HG02884 (cell line): ENCODE data around the gene TENT4A.
A peak's percentile ranks its signal among the peaks of the same experiment; 100 is the strongest.

Experiments used
- ATAC-seq: cut with Tn5 transposase; IDR thresholded peaks from one replicate; pipeline ENCODE4 v1.9.1; 2021; ENCODE audit warnings: mild to moderate bottlenecking, moderate library complexity; ENCODE audit not compliant: unreplicated experiment

The TENT4A gene

GRCh38 chr5:6749026-6749716 lies 35.9 kb downstream of the TENT4A start:
- no peak for ATAC-seq

DNA sequence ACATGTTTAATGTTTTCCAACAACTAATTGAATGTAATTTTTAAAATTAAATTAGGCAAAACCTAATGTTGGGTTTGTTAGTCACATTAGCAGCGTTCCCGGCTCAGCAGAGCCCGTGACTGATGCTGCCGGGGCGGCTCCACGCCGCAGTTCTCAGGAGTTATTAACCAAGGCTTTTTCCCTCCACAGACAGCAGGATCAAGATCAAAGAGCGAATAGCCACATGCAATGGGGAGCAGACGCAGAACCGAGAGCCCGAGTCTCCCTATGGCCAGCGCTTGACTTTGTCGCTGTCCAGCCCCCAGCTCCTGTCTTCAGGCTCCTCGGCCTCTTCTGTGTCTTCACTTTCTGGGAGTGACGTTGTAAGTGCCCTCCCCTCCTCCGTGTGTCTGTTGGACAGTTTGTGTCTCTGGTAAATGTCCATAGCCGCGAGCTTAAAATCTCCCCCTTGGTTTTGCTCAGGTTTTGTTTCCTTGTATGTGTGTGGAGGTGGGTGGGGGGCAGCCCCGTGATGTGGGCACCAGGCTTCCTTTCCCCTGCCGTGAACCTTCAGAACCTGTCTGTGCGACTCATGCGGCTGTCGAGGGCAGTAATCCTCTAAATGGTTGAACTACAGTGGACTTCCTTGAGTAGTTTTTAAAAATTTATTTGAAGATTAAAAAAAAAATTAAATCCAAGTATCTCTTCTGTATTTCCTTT lies 37.1 kb downstream of the TENT4A start:
- ATAC-seq, result no peak

GRCh38 chr5:6750951-6751685 lies 37.9 kb downstream of the TENT4A start:
- ATAC-seq, result no peak

DNA sequence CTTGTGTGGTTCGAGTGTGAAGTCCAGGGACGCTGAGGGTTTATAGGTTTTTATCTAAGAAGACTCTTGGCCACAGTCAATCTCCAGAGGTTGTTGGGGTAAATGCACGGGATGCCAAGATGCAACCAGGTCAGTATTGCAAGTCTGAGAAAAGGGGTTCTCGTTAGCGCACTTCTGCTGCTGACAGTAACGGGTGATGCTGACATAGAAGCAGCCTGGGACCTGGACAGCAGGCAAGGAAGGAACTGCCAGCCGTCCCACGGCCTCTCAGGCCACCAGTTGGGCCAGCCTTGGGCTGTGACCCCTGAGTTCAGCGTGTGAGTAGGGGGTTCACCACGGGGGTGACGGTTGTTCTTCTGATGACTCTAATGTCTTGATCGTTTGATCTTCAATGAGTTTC lies 39.0 kb downstream of the TENT4A start:
- ATAC-seq, result no peak

- ATAC-seq, result no peak
Observed at GRCh38 chr5:6752782-6753181, 39.5 kb downstream of the TENT4A start.

DNA sequence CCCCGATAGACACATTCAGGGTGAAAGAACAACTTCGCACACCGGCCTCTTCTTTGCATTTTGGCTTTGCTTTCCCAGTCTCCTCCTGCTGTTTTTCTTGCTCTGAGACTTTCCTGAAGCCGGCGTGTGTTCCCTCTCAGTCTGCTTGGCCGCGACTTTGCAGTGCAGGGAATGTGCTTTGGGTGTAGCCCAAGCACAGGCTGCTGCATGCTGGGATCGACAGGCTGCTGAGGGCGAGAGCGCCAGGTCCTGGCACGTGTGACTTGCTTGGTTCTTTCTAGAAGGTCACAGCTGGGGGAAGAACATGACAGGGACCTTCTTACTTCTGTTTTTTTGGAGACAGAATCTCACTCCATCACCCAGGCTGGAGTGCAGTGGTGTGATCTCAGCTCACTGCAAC lies 40.6 kb downstream of the TENT4A start:
- ATAC-seq, result no peak

DNA sequence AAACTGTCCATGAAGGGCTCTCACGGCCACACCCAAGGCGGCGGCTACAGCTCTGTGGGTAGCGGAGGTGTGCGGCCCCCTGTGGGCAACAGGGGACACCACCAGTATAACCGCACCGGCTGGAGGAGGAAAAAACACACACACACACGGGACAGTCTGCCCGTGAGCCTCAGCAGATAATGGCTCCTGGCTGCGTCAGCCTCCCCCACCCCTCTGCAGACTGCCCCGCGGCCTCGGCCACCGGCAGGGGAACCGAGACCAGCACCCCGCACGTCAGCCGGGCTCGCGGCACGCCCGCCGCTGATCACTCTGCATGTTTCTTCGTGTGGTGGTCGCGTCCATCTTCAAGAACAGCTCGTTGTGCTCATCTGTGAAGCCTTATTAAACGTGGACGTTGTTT lies 41.5 kb downstream of the TENT4A start:
- ATAC-seq, result no peak

DNA sequence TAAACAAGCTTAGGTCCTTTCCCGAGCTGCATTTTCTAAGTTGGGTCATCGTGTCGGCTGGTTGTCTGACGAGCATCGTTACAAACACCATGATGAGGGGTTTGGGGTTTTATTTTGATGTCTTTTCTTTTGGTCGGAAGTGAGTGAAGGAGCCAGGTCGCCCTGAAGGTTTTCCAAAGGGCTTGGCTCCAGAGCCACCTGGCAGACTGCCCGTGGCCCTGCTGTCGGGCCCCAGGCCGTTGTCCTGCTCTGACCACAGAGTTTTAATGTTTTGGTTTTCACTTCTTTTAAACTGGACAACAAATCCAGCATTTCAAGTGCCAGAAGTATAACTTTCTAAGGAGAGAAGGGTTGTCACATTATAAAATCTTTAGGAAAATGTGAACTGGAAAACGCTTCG lies 42.3 kb downstream of the TENT4A start:
- no peak for ATAC-seq

DNA sequence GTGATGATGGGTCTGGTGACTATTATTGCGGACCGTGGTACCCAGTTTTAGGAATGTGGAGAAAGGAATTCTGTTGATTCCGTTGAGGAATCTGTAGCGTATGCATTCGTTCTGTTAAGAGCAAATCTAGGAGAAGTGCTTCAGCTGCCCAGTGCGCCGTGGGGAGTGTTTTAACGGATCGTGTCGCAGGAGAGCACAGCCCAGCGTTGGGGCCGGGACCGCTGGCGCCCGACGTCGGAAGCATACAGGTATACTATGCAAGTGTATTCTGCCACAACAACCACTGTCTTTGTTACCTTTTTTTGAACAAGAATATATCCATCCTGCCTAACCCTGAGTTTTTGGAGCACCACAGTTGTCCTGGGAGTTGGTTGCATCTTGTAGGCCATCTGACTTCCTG lies 42.7 kb downstream of the TENT4A start:
- ATAC-seq, result no peak

DNA sequence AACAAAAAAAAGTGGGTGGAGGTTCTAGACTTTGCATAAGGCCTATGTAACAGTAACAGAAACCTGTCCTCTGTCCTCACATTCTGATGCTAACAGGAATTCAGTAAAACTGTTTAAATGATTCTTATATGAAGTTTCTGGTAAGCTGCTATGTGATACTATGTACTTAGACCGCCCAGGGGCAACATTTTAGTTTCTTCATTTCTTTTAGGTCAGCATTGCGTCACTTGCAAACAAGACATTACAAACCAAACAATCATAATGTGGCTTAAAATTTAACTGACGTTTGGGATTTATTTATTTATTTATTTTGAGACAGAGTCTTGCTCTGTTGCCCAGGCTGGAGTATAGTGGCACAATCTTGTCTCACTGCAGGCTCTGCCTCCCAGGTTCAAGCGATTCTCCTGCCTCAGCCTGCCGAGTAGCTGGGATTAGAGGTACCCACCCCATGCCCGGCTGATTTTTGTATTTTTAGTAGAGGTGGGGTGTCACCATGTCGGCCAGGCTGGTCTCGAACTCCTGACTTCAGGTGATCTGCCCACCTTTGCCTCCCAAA lies 44.3 kb downstream of the TENT4A start:
- ATAC-seq, result no peak

GRCh38 chr5:6758236-6758635 lies 45.0 kb downstream of the TENT4A start:
- ATAC-seq, result no peak

DNA sequence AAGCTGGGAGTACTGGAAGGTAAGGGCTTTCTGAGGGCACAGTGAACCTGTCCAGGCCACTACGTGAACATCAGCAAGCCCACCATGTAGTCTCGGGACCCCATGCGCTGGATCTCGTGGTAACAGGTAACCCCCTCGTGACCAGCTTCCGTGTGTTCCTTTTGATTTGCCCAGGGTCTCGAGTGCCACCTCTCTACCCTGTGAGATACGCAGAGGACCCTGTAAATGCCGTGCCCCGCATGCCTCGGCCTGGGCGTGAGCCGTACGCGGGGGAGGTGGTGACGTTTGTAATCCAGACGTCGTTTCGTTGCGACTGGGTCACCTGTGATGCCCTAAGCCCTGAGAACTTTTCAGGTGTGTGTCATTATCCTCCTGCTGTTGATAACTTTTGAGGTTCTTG lies 45.5 kb downstream of the TENT4A start:
- ATAC-seq, result no peak

DNA sequence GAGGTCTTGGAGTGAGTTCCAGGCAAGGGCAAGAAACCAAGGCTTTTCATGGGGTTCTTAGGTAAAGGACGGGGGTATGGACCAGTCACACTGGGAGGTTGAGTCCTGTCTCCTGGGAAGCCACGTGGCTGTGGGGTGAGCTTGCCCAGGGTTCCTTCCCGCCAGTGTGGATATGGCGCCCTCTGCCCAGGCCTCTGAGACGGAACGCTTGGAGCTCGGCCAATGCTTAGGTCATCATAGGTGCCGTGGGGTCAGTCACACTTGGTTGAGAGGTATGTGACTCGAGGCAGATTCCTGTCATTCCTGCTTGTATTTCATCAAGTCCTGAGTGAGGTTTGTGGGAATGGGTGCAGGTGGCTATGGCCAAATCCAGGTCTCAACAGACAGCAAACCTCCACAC lies 46.2 kb downstream of the TENT4A start:
- no peak for ATAC-seq

DNA sequence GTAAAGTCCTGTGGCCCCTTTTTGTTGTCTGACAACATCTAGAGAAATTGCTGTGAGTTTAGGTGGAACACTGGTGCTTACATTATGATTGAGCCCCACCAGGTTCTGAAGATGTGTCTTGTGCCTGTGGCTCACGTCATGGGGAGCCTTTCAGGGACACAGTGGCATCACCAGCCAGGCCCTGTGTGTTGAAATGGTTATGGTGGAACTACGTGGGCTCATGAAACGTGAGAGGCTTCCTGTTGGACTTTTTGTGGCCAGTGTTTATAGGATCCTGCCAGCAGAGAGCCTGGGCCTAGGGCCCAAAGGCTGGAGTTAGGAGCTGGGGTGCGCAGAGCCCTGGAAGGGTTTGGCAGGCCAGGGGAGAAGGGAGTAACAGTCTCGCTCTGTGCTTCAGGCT lies 46.8 kb downstream of the TENT4A start:
- ATAC-seq, result no peak

DNA sequence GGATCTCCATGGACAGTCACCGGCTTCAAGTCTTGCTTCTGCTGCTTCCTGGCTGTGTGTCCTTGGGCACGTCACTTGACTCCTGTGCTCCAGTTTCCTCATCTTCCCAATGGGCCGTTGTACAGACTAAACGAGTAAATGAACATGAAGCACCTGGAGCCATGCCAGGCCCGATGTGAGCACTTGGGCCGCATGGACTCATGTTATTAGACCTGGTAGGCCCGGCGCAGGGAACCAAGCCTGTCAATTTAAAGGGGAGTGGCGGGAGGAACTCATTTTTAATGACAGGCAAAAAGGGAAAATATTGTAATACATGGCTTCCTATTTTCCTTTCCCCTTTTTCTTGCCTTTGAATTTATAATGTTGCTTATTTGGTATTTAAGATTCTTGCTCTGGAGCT lies 47.5 kb downstream of the TENT4A start:
- no peak for ATAC-seq

DNA sequence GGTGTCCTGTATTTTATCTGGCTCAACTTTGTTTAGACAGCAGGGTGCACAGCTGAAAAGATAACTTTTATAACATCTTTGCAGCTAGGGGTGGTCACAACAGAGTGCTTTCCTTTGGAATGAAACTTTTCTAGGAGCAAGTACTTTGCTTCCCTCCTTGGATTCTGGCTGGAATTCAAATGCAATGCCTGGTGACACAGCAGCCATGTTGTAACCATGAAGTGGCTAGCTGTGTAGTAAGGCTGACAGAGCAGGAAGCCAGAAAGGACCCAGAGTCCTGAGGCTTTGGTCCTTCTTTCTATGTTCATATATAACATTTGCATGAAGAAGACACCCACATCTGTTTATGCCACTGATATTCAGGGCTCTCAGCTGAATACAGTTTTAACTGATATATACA lies 48.1 kb downstream of the TENT4A start:
- ATAC-seq, result no peak

GRCh38 chr5:6762116-6762515 lies 48.9 kb downstream of the TENT4A start:
- no peak for ATAC-seq

GRCh38 chr5:6762697-6763096 lies 49.5 kb downstream of the TENT4A start:
- no peak for ATAC-seq

DNA sequence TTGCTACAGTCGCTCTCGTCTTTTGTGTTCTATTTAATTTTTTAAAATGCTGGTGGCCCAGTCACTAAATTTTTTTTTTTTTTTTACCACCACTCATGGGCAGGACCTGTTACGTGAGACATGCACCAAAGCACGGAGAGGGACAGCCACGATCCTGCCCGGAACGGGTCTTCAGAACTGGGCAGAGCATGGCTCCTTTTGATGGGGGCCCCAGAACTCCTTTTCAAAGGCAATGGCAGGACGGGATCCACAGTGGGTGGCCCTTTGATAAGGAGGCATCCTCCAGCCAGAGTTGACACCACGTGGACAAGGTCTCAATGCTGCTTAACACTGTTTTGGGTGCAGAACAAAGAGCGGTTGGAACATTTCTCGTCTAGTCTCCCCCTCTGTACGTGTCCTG lies 50.0 kb downstream of the TENT4A start:
- no peak for ATAC-seq

DNA sequence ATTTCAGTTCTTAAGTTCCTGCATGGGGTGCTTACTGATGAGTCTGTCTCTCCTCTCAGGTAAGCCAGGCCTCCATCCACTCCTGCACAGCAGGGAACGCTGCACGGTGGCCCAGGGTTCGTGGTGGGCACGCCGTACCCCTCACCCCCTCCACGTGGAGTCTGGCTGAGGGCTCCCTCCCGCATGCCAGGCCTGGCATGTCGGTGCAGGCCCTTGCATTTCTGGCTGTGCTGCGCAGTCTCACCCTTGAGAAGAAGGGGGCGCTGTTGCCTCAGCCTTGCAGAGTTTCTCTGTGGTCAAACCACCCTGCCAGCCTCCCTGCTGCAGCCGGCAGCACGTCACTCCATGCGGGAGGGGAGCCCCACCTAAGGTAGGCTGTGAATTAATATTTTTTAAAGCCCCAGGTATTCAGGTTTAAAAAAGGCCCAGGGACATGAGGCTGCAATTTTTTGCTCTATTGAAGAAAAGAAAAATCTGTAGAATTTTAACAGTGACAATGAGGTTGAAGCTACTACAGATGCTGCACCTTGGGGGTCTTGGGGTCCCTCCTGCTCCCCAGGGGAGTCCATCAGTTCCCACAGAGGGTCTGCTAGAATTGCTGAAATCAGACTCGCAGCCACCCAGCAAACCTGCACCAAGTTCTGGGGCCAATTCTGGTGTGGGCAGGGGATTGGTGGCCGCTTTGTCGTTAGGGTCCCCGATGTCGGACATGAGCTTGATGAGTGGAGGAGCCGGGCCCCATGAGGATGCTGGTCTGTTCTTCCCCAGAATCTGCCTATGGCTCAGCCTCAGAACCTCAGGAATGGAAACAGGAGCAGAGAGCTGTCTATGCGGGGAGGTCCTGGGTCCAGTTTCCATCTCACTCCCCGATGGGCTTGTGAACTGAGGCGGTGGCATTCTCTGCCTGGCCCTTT lies 52.6 kb downstream of the TENT4A start:
- peak; percentile 77 for ATAC-seq

- ATAC-seq, result no peak
Observed at GRCh38 chr5:6766604-6767093, 53.4 kb downstream of the TENT4A start.
